Right renal pelvis (tissue), 4 donors: ENCODE results near the gene SIGLEC11. TPM values are rescaled to one million over a fixed set of nuclear protein-coding genes. Genes with fewer than 3 reads are reported as not detected.
"Not testable (repeated sequence)": the region's sequence is repeated elsewhere in the genome, so short reads cannot be mapped to it uniquely, and the experiment has no call there.

Source experiments
- DNase-seq, 4 donors: peaks; one replicate each; pipeline ENCODE4 v3.0.0-alpha.2; 2013; ENCODE audit warnings: low read depth in 4 of 4, low spot score in 3 of 4, missing footprints in 1 of 4
- polyA plus RNA-seq, 4 donors: library from polyadenylated mRNA; unstranded; fragments of 120-200 nt; gene quantifications; one replicate each; pipeline ENCODE4 v1.2.1, GENCODE V29; 2013; ENCODE audit not compliant: insufficient read length in 4 of 4

SIGLEC11 gene
- polyA plus RNA-seq, 4 donors, result 3.4 to 5.1 (median 4.8) TPM

- no peak for DNase-seq
These were observed 9.0 kb downstream of the SIGLEC11 start for GRCh38 chr19:49951806-49952478.

GRCh38 chr19:49950956-49951526, 9.9 kb downstream of the SIGLEC11 start:
- DNase-seq, result no peak

GRCh38 chr19:49950590-49950948, 10.4 kb downstream of the SIGLEC11 start:
- no peak for DNase-seq

DNA sequence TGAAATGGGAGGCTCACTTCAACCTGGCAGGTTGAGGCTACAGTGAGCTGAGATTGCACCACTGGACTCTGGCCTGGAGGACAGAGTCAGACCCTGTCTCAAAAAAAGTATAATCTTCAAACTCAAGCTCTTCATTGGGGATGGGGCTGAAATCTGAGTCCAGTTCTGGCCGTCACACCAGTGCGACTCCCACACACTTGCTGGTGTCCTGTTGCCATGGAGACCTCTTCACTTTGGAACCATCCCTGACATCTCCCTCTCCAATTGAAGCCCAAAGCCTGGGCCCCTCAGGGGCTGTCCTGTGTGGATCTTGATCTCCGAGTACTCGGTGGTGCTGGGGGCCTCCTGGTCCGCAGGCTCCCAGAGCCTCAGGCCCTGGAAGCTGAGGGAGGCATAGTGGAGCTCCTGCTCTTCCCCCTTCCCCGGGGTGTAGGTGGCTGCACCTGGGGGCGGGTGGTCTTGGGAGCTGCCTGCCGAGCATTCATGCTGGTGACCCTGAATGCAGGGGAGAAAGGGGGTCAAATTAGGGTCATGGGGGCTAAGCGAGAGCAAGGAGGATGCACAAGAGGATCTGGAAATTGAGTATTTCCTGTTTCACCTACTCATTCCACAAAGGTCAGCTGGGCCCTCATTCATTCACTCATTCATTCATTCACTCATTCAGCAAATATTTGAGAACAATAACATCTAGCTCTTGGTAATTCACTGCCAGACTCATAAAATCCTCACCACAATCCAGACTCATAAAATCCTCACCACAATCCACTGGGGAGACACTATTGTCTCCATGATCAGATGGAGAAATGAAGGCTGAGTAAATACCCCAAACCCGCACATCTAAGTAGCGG, 11.0 kb downstream of the SIGLEC11 start:
- DNase-seq, result no peak

DNA sequence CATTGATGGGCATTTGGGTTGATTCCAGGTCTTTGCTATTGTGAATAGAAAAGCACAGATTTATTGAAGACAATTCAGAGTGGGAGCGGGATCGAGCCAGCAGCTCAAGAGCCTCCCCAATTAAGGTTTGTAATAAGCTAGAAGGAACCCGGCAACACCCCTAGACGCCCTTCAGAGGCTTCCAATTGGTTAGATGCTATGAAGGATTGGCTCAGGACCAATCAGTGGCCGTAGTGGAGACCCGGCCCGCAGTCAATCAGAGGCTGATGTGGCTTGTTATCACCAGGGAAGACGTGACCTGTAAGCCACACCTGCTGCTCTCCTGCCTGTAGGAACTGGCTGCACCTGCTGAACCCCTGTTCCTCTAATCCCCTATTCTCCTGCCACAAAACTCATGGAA, 14.6 kb downstream of the SIGLEC11 start:
- no peak for DNase-seq

DNA sequence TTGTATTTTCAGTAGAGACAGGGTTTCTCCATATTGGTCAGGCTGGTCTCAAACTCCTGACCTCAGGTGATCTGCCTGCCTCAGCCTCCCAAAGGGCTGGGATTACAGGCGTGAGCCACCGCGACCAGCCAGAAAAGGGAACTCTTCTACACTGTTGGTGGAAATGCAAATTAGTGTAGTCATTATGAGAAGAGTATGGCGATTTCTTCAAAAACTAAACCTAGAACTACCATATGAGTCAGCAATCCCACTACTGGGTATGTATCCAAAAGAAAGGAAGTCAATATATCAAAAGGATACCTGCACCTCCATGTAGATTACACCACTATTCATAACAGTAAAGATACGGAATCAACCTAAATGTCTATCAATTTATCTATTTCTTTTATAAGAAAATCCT, 16.4 kb downstream of the SIGLEC11 start:
- not testable (repeated sequence) for DNase-seq

DNA sequence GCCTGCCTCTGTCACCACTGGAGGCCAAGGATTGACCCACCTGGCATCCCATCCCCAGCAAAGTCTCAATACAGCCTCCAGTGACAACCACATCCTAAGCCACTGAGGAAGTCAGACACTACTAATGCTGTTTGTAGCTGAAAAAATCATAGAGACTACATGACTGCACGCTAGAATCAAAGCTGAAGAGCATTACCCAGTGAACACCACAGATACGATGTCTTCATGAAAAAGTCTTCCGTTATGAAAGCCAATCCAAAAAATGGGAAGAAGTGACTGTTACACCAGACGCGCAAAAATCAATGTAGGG, 20.5 kb downstream of the SIGLEC11 start:
- no peak for DNase-seq

GRCh38 chr19:49939721-49940481, 21.1 kb downstream of the SIGLEC11 start:
- DNase-seq, result no peak

GRCh38 chr19:49938662-49939061, 22.3 kb downstream of the SIGLEC11 start:
- no peak for DNase-seq

- DNase-seq, result no peak
These were observed 23.1 kb downstream of the SIGLEC11 start for GRCh38 chr19:49937750-49938381.

- DNase-seq, result no peak
These were observed 24.4 kb downstream of the SIGLEC11 start for GRCh38 chr19:49936549-49936948.

DNA sequence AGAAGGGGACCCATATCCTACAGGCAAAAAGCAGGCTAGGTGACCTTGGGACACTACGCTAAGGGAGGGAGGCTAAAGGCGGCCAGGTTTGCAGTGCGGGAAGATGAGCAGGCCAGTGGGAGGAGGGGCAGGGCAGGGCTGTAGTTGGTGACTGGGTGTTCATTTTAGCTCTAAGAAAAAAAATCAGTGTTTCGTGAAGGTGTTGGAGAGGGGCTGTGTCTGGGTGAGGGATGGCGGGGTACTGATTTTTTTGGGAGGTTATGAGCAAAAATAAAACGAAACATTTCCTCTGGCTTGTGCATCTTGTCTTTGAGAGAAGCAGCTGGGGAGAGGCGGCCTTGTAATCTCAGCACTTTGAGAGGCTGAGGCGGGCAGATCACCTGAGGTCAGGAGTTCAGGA, 27.3 kb downstream of the SIGLEC11 start:
- no peak for DNase-seq

GRCh38 chr19:49932731-49933131, 28.2 kb downstream of the SIGLEC11 start:
- DNase-seq, result no peak

DNA sequence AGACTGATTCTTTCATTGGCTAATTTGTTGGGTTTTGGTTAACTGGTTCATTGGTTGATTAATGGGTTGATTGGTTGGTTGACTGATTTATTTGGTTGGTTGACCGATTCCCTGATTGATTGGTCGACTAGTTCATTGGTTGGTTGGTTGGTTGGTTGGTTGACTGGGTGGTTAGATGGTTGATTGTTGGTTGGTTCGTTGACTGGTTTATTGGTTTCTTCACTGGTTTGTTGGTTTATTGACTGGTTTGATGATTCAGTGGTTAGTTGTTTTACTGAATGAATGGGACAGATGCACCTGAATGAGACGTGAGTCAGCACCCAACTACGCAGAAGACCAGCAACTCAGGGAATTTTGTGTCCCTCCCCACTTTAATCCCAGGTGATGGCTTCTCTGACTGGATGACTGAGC, 28.9 kb downstream of the SIGLEC11 start:
- no peak for DNase-seq

DNA sequence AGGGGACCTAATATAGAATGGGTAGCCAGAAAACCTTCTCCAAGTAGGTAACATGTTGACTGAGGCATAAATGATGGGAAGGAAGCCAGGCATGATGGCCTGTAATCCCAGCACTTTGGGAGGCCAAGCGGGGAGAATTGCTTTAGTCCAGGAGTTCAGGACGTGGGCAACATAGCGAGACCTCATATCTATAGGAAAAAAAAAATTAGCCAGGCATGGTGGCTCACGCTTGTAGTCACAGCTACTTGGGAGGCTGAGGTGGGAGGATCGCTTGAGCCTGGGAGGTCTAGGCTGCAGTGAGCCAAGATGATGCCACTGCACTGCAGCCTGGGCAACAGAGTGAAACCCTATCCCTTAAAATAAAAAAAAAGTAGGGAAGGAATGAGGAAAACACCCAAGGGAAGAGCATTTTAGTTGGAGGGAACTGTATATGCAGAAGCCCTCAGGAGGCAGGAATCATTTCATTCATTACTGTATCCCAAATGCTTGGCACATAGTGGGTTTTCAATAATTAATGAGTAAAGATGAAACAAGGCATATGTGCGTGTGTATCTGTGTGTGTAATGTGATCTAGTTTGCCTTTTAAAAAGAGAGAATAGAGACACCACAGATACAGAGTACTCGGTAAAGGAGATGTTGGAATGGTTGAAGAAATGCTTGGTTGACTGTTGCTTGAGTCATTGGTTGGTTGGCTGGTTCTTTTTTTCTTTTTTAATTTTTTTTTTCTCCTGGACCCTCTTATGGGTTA, 29.5 kb downstream of the SIGLEC11 start:
- DNase-seq, result no peak

DNA sequence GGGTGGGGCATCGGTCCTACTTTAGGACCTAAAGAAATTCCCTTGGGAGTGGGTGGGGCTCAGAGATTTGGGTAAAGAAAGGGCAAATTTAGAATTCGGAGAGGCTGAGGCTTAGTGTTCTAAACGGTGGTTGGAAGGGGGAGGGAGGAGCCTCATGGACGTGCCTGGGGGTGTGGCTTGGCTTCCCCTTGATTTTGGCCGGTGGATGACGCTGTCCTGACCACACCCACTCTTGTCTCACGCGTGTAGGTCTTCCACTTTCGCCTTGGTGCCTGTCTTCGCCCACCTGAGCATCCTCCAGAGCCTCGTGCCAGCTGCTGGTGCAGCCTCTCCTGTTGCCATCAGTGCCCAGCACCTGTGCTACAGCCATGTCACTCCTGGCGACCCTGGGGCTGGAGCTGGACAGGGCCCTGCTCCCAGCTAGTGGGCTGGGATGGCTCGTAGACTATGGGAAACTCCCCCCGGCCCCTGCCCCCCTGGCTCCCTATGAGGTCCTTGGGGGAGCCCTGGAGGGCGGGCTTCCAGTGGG, 30.4 kb downstream of the SIGLEC11 start:
- DNase-seq, result no peak

DNA sequence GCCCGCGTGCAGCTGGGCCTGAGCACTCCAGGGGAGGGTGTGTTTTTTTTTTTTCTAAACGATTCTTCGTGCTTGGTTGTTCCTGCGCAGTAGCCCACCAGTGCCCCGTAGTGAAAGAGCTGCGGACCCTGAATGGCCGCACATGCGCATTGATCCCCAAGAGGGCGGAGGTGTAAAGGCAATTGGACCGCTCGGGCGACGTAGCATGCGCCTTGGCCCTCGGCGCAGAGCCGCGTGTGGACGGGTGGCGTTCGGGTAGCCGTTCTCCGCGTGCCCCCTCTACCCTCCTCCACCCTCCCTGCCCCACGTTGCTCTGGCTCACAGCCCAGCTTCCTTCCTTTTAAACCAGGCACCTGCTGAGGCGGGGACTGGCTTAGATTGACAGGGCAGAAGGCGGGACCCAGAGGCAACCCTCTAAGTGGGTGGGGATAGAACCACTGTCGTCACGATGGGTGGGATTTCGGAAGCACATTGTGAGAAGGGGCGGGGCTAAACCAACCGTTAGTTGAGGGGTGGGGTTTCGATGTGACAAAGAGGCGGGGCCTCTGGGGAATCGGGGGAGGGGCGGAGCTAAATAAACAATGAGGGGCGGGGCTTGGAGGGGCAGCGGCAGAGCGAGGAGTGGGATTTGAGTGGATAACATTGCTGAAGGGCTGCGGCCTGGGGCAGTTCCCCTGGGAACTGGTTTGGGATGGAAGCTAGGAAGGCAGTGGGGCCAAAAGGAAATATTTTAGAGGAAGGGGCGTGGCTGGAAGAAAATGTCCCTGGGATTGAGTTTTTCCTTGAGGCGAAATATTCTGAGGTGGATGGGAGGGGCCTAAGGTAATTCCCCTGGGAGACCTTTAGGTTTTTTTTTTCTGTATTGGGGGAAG, 31.1 kb downstream of the SIGLEC11 start:
- peak; percentile 89 to 94 (median 89) for DNase-seq

DNA sequence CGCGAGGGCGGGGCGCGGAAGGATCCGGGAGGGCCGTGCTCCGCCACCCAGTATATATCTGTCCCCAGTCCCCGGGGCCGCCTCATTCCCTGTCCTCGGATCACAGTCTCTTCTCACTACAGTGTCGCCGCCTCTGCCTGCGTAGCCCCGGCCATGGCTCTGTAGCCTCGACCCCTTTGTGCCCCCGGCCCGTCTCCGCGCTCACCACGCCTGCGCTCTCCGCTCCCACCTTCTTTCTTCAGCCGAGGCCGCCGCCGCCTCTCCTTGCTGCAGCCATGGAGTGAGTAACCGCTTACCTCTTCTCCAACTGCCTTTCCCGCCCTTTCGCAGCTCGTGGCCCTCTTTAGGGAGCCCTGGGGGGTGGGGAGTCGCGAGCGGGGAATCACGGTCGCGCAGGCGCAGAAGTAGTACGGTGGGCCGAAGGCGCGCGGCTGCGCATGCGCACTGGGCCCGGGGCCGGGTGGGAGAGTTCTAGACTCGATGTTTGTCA, 31.8 kb downstream of the SIGLEC11 start, which contains the start of the genes ATF5 and NUP62:
Gene ATF5 (plus strand): TSS at position 85 of the 490 bp plus-strand sequence. CDS start 1,646 bp downstream, outside the sequence.
Gene NUP62 (minus strand): TSS at position 384 of the 490 bp plus-strand sequence. CDS start 19,697 bp downstream, outside the sequence.
- peak in 1 of 4 donors; percentile 76 for DNase-seq
